Activated CD8-positive, alpha-beta T cell treated with anti-CD3 and anti-CD28 coated beads for 36 hours (primary cell): ENCODE data around the gene CBY3. TPM values are rescaled to one million over a fixed set of nuclear protein-coding genes. Genes with fewer than 3 reads are reported as not detected.

Source experiments
- ATAC-seq: fragments of 200-7000 bp; cut with Tn5 transposase; one replicate; pipeline ENCODE4 v1.10.0; 2021; ENCODE audit warnings: mild to moderate bottlenecking, moderate library complexity
- CTCF ChIA-PET: fragments of 350-600 bp; sonication (Branson Sonifier 250); formaldehyde crosslinking; loops from one replicate; lab custom pipeline; 2021; ENCODE audit warnings: antibody characterized with exemption; lab: Charles Lee
- POLR2A ChIA-PET: fragments of 350-600 bp; sonication (Branson Sonifier 250); formaldehyde crosslinking; loops from one replicate; lab custom pipeline; 2021; ENCODE audit warnings: antibody characterized with exemption; lab: Charles Lee
- DNase-seq: peaks from one replicate; pipeline ENCODE4 v3.0.0-alpha.2; 2020
- H3K27ac Mint-ChIP-seq: one replicate; pipeline ENCODE4 v1.8.0; 2021; ENCODE audit warnings: mild to moderate bottlenecking, mixed read lengths
- H3K27me3 Mint-ChIP-seq: one replicate; pipeline ENCODE4 v1.8.0; 2021; ENCODE audit warnings: mixed read lengths
- H3K36me3 Mint-ChIP-seq: one replicate; pipeline ENCODE4 v1.8.0; 2021; ENCODE audit warnings: low read depth, mixed read lengths
- H3K4me1 Mint-ChIP-seq: one replicate; pipeline ENCODE4 v1.8.0; 2021; ENCODE audit warnings: low read depth, mixed read lengths
- H3K4me3 Mint-ChIP-seq: one replicate; pipeline ENCODE4 v1.8.0; 2021; ENCODE audit warnings: mild to moderate bottlenecking, moderate library complexity, mixed read lengths
- H3K9me3 Mint-ChIP-seq: one replicate; pipeline ENCODE4 v1.8.0; 2021; ENCODE audit warnings: mixed read lengths
- CTCF ChIP-seq: fragments of 200-600 bp; IDR thresholded peaks from one replicate; pipeline ENCODE4 v1.8.0; 2022; ENCODE audit warnings: antibody characterized with exemption, mild to moderate bottlenecking
- intact Hi-C: fragments of 100-400 bp; cut with micrococcal nuclease; formaldehyde crosslinking; loops from one replicate; pipeline ENCODE4 v1.10.0; 2022
- total RNA-seq, 2 experiments: library from RNA; stranded (reverse); gene quantifications; one replicate each; pipeline ENCODE4 v1.2.3, GENCODE V29; 2021

CBY3 gene
- total RNA-seq, result 1 to 10 TPM in 1 of 2 experiments, under 1 TPM in 1; 0.47 to 1.2 TPM

GRCh38 chr5:179680780-179681401 is at the start of gene CBY3:
Gene CBY3, minus strand, starts transcription at chr5:179681034. Its CDS starts 116 bp downstream, at chr5:179680918.
- intact Hi-C loops, result no loop called here
- H3K4me3 Mint-ChIP-seq, result peak within 1 kb of the TSS; percentile 91
- H3K9me3 Mint-ChIP-seq, result no peaks in the 10 kb centered on the region
- POLR2A ChIA-PET, result interaction anchor here (0.7 to 6.3 kb wide), 9 partner anchors 10 to 177 kb away, joined by 3 to 45 read pairs (median 8); partner anchors contain the start of genes HNRNPH1, MAML1 and MRNIP
- H3K36me3 Mint-ChIP-seq, result peaks cover 27% of the 10 kb centered on the region
- peaks cover 32% of the 10 kb centered on the region for H3K4me1 Mint-ChIP-seq
- ATAC-seq, result no peak
- DNase-seq, result no peak
- H3K27ac Mint-ChIP-seq, result peak within 1 kb of the TSS; percentile 98
- CTCF ChIA-PET, result interaction anchor here (1.0 to 5.1 kb wide), 3 partner anchors 12 to 51 kb away, joined by 3 to 27 read pairs (median 14); no protein-coding TSS in a partner anchor
- TF ChIP-seq CTCF, result no peak
- H3K27me3 Mint-ChIP-seq, result no peaks in the 10 kb centered on the region

GRCh38 chr5:179730356-179730755 is 49.5 kb upstream of the CBY3 start:
- DNase-seq, result no peak
- H3K27me3 Mint-ChIP-seq, result no peaks in the 10 kb centered on the region
- peaks cover 55% of the 10 kb centered on the region for H3K36me3 Mint-ChIP-seq
- peaks cover 28% of the 10 kb centered on the region for H3K4me1 Mint-ChIP-seq
- no peak for TF ChIP-seq CTCF
- ChIA-PET CTCF (interaction anchor here (0.7 to 4.9 kb wide), 2 partner anchors 27 to 33 kb away, joined by 5 to 25 read pairs; no protein-coding TSS in a partner anchor), POLR2A (interaction anchor here (0.9 to 1.4 kb wide), 3 partner anchors 26 to 52 kb away, joined by 3 to 4 read pairs (median 4); no protein-coding TSS in a partner anchor)
- no peak for ATAC-seq
- H3K9me3 Mint-ChIP-seq, result no peaks in the 10 kb centered on the region
- intact Hi-C loops, result no loop called here
- peak overlapping the region; percentile 62 for H3K27ac Mint-ChIP-seq
- H3K4me3 Mint-ChIP-seq, result no peak overlapping the region

GRCh38 chr5:179729727-179730126 is 48.9 kb upstream of the CBY3 start:
- no peak overlapping the region for H3K4me3 Mint-ChIP-seq
- no peaks in the 10 kb centered on the region for H3K27me3 Mint-ChIP-seq
- ChIA-PET POLR2A (interaction anchor here (0.7 to 1.4 kb wide), 4 partner anchors 25 to 106 kb away, joined by 3 to 4 read pairs (median 4); partner anchors contain the start of gene HNRNPH1), CTCF (interaction anchor here (0.7 to 4.9 kb wide), 2 partner anchors 26 to 34 kb away, joined by 5 to 25 read pairs; no protein-coding TSS in a partner anchor)
- ATAC-seq (no peak), DNase-seq (no peak)
- H3K4me1 Mint-ChIP-seq, result peaks cover 25% of the 10 kb centered on the region
- TF ChIP-seq CTCF, result no peak
- H3K9me3 Mint-ChIP-seq, result no peaks in the 10 kb centered on the region
- intact Hi-C loops, result no loop called here
- H3K36me3 Mint-ChIP-seq, result peaks cover 54% of the 10 kb centered on the region
- H3K27ac Mint-ChIP-seq, result peak overlapping the region; percentile 63

- TF ChIP-seq CTCF, result no peak
Measured at GRCh38 chr5:179729303-179729702, 48.5 kb upstream of the CBY3 start.

More at GRCh38 chr5:179729303-179729702, 48.5 kb upstream of the CBY3 start:
- intact Hi-C loops, result no loop called here
- Mint-ChIP-seq H3K27ac (peak overlapping the region; percentile 63), H3K27me3 (no peaks in the 10 kb centered on the region), H3K36me3 (peaks cover 53% of the 10 kb centered on the region), H3K9me3 (no peaks in the 10 kb centered on the region), H3K4me1 (peaks cover 21% of the 10 kb centered on the region), H3K4me3 (no peak overlapping the region)
- DNase-seq (no peak), ATAC-seq (no peak)
- ChIA-PET CTCF (interaction anchor here (4.9 kb wide), 1 partner anchor 34 kb away, joined by 25 read pairs; no protein-coding TSS in a partner anchor), POLR2A (interaction anchor here (0.6 to 1.2 kb wide), 3 partner anchors 34 to 106 kb away, joined by 3 to 4 read pairs (median 3); partner anchors contain the start of gene HNRNPH1)
